Measurements from ENCODE around the gene ZDHHC8. TPM values are rescaled to one million over a fixed set of nuclear protein-coding genes. Genes with fewer than 3 reads are reported as not detected.

The ZDHHC8 gene
- total RNA-seq, 2 donors from 2014 or later, result 27.9 to 34.1 TPM

DNA sequence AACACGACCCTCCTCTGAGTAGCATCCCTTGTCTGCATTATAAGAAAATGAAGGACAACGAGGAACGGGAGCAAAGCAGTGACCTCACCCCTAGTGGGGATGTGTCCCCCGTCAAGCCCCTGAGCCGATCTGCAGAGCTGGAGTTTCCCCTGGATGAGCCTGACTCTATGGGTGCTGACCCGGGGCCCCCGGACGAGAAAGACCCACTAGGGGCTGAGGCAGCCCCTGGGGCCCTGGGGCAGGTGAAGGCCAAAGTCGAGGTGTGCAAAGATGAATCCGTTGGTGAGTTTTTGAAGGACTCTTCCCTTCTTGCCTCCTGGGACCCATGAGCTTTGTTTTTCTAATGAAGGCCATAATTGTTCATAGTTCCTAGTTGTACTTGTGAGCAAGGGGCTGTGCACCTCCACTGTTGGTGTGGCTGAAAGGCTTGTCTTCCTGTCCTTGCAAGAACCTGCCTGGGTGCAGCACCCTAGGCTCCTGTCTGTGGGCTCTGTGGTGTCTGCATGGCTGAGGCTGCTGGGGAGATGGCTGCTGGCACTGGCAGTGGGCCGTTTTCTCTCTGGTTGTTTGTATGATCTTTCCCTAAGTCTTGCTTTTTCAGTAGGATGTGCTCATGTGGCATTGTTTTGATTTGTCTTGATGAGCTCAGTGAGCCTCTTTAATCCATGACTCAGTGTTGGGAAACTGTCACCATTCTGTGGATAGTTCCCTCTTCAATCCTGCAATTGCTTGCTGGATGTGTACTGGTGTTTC lies 41.5 kb upstream of the ZDHHC8 start:
- Histone ChIP-seq H3K9ac (ENCODE audit: low read depth in 2 of 2, low read length in 2 of 2) (no peak overlapping the region), H3K36me3 (peaks cover 33% of the 10 kb centered on the region), H3K27me3 (no peaks in the 10 kb centered on the region), H3K27ac (no peak overlapping the region), H3K4me1 (no peaks in the 10 kb centered on the region), H3K4me3 (no peak overlapping the region), H3K9me3 (no peaks in the 10 kb centered on the region)
- intact Hi-C loops (cut with DNase I), result no loop called here
- TF ChIP-seq, protein P1, sequence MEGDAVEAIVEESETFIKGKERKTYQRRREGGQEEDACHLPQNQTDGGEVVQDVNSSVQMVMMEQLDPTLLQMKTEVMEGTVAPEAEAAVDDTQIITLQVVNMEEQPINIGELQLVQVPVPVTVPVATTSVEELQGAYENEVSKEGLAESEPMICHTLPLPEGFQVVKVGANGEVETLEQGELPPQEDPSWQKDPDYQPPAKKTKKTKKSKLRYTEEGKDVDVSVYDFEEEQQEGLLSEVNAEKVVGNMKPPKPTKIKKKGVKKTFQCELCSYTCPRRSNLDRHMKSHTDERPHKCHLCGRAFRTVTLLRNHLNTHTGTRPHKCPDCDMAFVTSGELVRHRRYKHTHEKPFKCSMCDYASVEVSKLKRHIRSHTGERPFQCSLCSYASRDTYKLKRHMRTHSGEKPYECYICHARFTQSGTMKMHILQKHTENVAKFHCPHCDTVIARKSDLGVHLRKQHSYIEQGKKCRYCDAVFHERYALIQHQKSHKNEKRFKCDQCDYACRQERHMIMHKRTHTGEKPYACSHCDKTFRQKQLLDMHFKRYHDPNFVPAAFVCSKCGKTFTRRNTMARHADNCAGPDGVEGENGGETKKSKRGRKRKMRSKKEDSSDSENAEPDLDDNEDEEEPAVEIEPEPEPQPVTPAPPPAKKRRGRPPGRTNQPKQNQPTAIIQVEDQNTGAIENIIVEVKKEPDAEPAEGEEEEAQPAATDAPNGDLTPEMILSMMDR (IDR thresholded peaks at IDR 0.05), result no peak
- no peak for DNase-seq

DNA sequence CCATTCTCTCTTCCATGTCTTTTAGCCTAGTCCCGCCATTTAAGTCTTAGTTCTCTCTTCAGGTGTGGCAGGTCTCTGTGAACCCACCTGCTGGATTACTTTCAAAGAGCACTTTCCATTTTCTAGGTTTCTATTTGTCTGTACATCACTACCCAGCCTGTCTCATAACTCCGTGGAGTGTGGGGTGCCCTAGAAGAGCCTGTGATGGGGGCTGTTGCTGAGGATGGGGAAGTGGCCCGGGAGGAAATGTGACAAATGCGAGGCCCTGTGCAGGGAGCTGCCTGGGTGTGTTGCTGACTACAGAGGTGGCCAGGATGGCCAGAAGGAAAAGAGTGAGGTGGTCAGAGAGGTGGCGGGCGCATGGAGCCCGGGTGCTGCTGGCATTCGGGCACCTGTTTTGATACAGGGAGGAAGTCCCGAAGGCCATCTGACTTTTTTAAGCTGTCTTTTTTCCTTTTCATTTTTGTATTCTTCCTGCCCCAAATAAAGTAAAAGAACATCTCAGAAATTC lies 40.8 kb upstream of the ZDHHC8 start:
- TF ChIP-seq, protein P1 (IDR thresholded peaks at IDR 0.05), result no peak
- no peaks in the 10 kb centered on the region for H3K27me3 ChIP-seq
- H3K36me3 ChIP-seq, result peaks cover 33% of the 10 kb centered on the region
- no peak overlapping the region for H3K27ac ChIP-seq
- no peak overlapping the region for H3K9ac ChIP-seq (ENCODE audit: low read depth in 2 of 2, low read length in 2 of 2)
- DNase-seq, result no peak
- H3K4me3 ChIP-seq, result no peak overlapping the region
- H3K9me3 ChIP-seq, result no peaks in the 10 kb centered on the region
- intact Hi-C loops (cut with DNase I), result no loop called here
- H3K4me1 ChIP-seq, result no peaks in the 10 kb centered on the region

- intact Hi-C loops (cut with DNase I), result no loop called here
- Histone ChIP-seq H3K27ac (no peak overlapping the region), H3K9me3 (no peaks in the 10 kb centered on the region), H3K4me1 (no peaks in the 10 kb centered on the region), H3K4me3 (no peak overlapping the region), H3K9ac (ENCODE audit: low read depth in 2 of 2, low read length in 2 of 2) (no peak overlapping the region), H3K36me3 (peaks cover 33% of the 10 kb centered on the region), H3K27me3 (no peaks in the 10 kb centered on the region)
- TF ChIP-seq, protein P1 (IDR thresholded peaks at IDR 0.05), result no peak
- no peak for DNase-seq
These were observed 39.7 kb upstream of the ZDHHC8 start for GRCh38 chr22:20091690-20092476.

- no peaks in the 10 kb centered on the region for H3K4me1 ChIP-seq
- intact Hi-C loops (cut with DNase I), result no loop called here
- H3K9me3 ChIP-seq, result no peaks in the 10 kb centered on the region
- H3K9ac ChIP-seq (ENCODE audit: low read depth in 2 of 2, low read length in 2 of 2), result no peak overlapping the region
- no peak overlapping the region for H3K4me3 ChIP-seq
- no peaks in the 10 kb centered on the region for H3K27me3 ChIP-seq
- DNase-seq, result no peak
- H3K36me3 ChIP-seq, result peaks cover 33% of the 10 kb centered on the region
- TF ChIP-seq, protein P1 (IDR thresholded peaks at IDR 0.05), result no peak
- no peak overlapping the region for H3K27ac ChIP-seq
These were observed 39.1 kb upstream of the ZDHHC8 start for GRCh38 chr22:20092477-20092854.

- Histone ChIP-seq H3K4me3 (no peak overlapping the region), H3K4me1 (no peaks in the 10 kb centered on the region), H3K36me3 (peaks cover 28% of the 10 kb centered on the region), H3K27me3 (no peaks in the 10 kb centered on the region), H3K9me3 (no peaks in the 10 kb centered on the region), H3K9ac (ENCODE audit: low read depth in 2 of 2, low read length in 2 of 2) (no peak overlapping the region), H3K27ac (no peak overlapping the region)
- TF ChIP-seq, protein P1 (IDR thresholded peaks at IDR 0.05), result no peak
- no peak for DNase-seq
- intact Hi-C loops (cut with DNase I), result no loop called here
These were observed 38.0 kb upstream of the ZDHHC8 start for GRCh38 chr22:20093418-20094196.
